GM19025 (cell line): ENCODE results near the gene CTSO.
A peak's percentile ranks its signal among the peaks of the same experiment; 100 is the strongest.

Experiments used
- ATAC-seq: cut with Tn5 transposase; IDR thresholded peaks from one replicate; pipeline ENCODE4 v1.9.1; 2021; ENCODE audit warnings: mild to moderate bottlenecking, low read depth, moderate library complexity; ENCODE audit not compliant: unreplicated experiment

The CTSO gene, protein sequence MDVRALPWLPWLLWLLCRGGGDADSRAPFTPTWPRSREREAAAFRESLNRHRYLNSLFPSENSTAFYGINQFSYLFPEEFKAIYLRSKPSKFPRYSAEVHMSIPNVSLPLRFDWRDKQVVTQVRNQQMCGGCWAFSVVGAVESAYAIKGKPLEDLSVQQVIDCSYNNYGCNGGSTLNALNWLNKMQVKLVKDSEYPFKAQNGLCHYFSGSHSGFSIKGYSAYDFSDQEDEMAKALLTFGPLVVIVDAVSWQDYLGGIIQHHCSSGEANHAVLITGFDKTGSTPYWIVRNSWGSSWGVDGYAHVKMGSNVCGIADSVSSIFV

DNA sequence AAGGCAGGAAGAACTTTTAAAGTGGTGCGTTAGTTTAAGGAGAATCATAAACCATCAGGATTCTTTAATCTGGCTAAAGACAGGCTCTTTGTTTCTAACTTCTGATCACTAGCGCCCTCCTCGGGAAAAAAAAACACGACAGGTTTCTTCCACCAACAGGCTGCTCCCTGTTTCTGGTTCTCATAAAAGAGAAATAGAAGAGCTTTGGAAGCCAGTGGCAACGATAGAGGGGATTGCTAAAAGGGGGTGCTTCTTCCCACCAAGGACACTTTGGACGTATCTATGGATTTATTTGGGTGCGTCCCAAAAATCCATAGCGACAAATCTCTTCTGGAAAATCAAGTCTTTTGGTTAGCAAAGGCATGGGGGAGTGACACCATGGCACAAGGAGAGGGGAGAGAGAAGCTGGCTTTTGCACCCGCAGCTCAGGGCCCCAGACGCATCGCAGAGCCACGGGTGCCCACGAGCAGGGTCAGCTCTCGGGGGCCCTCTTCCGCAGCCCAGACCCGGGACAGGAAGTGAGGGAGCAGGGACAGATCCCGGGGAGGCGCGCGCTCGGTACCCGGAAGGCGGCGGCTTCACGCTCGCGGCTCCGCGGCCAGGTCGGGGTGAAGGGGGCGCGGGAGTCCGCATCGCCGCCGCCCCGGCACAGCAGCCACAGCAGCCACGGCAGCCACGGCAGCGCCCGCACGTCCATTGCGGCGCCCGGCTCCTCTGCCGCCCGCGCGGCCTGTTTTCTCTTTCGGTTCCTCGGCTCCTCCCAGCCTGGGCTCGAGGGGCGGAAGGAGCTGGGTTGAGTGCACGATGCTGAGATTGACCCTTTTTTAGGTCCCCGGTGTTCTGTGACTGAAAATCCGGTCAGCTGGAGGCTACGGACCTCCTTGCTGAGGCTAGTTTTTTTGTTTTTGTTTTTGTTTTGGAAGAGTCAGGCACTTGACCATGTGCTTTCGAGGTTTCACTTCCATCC is at the start of gene CTSO:
CTSO (minus strand) TSS at position 716 of the 967 bp plus-strand sequence; CDS start at position 697, 19 bp downstream.
- peak; percentile 95 for ATAC-seq

DNA sequence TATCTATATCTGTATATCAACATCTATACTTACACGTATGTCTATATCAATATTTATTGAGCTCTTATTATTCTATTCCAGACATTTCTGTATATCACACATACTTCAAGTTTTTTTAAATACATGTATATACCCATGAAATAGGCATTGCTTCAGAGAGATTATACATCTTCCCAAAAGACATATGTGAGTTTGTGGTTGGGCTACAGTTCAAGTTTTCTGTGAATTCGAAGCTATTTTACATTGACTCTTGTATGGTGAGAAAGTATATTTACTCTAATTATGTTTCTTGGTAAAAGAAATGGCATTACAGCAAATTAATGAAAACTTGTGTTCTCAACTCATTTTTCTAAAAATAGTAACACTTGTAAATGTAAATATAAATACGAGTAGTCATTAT is 46.8 kb upstream of the CTSO start:
- no peak for ATAC-seq

DNA sequence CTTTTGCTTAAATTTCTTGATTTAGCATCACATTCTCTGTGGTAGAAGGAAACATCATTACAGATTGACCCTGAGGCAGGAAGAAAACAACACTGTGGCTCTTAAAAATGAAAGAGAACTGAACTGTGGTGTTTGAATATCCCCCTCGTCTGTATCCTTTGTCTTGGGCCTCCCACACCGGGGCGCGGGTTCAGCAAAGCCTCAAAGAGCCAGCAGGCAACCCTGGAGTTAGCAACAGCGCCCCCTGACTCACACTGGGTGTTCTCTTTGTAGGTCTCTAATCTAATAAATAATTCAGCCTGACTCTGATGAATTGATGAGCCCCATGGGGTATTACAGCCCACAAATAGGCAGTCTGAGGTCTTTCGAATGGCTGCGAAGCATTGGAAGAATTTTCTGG is 46.1 kb upstream of the CTSO start:
- no peak for ATAC-seq

DNA sequence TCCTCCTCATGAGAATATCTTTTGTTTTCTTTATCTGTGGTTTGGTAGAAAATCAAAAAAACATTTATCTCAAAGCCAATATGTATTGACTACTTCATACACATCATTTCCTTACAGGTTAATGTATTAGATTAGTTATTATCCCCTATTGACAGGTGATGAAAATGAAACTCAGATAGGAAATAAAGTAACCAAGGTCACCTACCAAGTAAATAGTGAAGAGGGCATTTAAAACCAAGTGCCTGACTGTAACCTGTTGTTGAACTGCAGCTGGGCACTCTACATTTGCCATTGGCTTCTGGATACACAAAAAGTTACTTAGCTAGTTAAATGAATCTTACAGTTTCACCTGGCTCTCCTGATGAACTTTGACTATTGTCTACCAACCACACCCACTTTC is 41.4 kb upstream of the CTSO start:
- no peak for ATAC-seq

DNA sequence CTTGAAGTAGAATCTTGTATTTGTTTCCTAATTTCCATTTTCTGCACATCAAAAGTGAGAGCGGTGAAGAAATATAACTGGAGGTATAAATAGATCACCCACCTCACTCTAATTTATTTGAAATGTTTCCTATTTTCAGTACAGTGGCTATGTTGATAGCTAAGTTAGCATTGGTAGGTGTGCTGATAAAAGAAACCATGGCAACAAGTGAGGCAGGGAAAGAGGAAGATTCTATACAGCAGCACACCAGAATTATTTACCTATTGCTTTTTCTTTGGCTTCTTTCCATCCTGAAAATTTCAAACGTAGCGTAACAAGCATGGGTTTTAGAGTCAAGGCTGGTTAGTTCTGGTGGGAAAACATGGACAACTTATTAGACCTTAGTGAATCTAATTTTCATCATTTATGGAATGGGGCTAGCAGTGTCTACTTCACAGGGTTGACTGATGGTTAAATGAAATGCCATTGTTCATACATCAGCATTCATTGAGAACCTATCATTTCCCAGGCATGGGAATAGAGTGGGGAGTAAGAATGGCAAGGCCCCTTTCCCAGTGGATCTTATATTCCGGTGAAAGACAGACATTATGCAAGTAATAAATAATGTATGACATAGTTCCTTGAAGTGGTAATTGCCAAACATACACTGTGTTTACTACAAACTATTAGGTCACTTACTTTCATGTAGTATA is 30.6 kb upstream of the CTSO start:
- ATAC-seq, result no peak

DNA sequence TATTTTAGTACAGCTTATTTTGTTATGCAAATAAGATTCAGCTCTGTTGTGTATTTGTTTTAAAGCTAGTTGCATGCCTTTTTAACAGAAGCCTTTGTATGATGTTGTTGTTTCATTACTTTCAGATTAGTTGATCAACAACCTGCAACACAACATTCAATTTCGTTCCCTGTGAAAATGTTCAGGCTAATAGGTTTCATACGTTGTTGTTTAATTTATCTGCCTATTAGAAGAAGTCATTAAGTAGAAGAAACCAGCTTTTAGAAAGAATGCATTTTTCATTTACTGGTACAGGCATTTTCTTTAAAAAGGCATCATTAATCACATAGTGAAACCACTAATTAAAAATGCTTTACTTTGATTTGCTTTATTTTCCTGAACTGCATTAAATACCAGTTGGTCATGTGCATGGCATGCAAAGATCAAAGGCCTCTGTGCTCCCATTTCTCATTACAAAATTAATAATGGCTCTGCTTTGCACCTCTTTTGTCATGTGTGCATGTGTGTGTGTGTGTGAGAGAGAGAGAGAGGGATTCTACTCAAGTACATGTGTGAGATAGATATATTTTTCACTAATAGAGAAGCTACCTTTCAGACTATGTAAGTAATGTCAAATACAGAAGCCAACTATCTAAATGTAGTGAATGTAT is 29.2 kb upstream of the CTSO start:
- no peak for ATAC-seq

DNA sequence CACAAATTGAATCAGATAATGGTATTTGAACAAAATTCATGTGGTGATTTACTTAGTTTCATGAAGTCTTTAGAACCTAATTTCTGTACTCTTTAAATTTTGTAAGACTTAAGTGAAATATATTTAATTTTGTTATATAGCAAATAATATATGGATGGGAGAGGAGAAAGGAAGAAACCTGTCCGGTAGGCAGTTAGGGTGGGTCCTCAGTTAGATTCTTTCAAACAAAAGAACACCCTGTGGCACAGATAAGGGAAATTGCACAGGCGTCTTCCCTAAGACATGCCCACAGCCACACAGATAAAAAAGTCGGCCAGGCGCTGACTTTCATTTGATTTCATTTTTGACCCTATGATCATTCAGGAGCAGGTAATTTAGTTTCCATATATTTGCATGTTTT is 25.1 kb upstream of the CTSO start:
- ATAC-seq, result no peak

DNA sequence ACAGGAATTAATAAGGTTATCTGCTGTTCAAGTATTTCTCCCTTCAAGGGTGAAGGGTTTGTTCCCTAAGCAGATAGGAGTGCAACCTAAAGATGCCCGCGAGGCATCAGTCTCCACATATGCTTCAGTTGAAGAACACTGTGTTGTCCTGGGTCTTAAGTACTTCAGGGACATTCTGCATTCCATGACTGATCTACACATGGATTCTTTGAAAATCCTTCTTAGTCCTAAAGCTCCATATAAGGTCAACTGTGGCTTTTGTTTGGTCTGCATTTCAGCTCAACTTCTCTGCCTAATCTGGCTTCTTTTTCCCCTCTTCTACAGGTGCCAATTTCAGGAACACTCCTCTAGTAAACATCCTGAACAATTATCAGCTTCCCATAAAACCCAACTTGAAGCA is 21.8 kb upstream of the CTSO start:
- no peak for ATAC-seq

DNA sequence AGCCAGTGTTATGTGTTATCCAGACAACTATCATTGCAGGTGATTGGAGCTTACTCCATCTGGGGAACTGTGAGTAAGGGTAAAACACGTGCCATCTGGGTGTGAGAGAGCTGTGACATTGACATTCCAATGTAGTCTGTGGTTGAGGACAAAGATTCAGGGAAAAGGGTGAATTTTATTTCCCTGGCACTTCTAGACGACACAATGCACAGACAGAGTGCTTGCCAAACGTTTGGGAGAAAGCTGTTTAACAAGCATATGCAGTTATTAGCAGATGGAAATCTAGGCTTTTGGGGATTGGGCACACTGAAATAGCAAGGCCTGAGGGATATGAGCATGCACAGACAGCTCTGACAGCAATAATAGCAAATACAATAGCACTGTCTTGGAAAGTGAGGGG is 21.3 kb upstream of the CTSO start:
- ATAC-seq, result no peak

DNA sequence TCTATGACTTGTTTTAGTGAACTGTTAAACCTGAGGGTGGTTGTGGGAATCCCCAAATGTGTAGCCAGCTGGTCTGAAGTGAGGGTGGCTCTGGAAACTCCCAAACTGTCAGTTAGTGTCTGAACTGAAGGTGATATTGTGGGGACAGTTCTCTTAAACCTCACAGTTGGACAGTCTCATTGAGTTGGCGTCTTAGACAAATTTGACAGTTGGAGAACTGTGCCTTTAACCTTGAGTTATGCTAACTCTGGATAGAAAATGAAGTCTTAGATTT is 20.7 kb upstream of the CTSO start:
- ATAC-seq, result peak; percentile 95

DNA sequence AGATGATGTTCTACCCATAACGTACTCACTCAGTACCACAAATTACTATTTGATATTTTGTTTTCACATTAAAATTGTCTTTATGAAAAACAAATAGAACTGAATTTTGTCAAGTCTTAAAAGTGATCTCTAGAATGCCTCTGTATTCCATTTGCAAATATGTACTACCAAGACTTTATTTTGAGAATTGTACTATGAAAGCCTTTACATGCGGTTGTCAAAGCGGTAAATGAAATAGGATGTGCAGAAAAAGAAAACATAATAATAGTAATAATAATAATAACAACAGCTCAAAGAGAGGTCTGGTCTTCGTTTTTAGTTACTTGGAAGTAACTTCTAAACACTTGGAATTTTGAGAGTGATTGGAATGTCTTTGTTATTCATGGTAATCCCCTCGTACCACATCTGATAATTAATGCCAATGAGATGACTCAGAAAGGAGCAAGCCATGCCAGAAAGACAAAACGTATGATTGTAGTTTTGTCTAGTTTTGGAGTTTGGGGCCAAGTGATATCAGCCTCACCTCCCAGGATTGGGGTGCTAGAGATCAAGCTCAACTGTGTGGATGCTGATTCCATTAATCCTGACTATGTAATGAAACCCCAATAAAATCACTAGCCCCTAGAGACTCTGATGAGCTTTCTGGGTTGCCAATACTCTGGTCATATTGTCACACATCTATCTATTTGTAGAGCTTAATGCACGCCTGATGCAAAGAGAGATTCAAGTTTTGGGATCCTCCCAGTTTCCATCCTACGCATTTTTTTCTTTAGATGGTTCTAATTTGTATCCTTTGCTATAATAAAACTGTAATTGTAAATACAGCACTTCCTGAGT is 20.2 kb upstream of the CTSO start:
- ATAC-seq, result peak; percentile 22

DNA sequence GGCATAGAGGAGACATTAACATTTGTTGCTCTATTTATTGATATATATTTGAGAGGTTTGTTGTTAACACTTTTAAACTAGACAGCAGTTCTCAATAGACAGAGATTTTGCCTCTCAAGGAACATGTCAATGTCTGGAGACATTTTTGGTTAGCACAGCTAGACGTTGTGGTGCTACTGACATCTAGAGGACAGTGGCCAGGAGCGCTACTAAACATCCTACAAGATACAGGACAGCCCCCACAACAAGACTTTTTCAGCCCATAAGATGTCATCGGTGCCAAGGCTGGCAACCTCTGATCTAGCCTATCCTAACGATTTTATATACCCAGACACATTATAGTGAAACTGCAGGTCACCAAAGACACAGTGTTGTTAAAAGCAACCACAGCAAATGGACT is 18.4 kb upstream of the CTSO start:
- ATAC-seq, result peak; percentile 42

DNA sequence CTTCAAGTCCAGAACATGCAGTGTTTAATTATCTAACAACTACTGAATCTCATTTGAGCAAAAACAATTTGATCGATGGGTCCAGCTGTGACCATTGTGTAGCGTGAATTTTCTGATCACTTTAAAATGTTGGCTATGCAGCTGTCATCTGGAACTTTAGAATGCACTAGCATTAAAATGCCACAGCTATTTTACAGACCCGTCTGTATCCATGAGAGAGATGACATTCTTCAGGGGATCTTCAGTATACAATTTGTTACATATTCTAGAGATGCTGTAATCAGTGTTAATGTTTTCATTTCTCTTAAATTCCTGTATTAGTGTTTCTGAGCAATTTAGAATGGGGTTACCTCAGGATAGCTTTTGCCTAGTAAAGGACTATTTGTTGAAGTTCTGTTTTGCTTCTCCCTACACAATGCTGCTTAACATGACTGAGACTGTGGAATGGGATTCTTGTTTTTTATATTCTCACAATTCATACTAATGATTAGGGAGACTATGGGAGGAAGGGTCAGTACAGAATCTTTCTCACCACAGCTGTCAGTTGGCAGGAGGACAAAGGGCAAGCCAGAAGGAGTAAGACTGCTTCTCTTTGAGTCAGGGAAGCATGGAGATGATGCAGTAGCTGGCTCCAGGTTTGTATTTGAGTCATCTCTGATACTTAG is 13.2 kb upstream of the CTSO start:
- ATAC-seq, result no peak

DNA sequence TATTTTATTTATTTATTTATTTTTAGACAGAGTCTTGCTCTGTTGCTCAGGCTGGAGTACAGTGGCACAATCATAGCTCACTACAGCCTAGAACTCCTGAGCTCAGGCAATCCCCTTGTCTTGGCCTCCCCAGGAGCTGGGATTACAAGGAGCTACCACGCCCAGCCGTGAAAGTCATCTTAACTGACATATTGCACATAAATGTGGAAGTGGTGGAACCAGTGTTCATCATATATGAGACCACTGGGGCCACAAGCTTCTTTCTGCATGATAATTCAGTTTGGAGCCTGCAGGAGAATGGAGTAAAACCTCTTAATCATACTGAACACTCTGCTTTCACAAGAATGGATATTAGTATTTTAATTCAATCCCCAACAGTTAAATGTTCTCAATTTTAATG is 12.5 kb upstream of the CTSO start:
- no peak for ATAC-seq

DNA sequence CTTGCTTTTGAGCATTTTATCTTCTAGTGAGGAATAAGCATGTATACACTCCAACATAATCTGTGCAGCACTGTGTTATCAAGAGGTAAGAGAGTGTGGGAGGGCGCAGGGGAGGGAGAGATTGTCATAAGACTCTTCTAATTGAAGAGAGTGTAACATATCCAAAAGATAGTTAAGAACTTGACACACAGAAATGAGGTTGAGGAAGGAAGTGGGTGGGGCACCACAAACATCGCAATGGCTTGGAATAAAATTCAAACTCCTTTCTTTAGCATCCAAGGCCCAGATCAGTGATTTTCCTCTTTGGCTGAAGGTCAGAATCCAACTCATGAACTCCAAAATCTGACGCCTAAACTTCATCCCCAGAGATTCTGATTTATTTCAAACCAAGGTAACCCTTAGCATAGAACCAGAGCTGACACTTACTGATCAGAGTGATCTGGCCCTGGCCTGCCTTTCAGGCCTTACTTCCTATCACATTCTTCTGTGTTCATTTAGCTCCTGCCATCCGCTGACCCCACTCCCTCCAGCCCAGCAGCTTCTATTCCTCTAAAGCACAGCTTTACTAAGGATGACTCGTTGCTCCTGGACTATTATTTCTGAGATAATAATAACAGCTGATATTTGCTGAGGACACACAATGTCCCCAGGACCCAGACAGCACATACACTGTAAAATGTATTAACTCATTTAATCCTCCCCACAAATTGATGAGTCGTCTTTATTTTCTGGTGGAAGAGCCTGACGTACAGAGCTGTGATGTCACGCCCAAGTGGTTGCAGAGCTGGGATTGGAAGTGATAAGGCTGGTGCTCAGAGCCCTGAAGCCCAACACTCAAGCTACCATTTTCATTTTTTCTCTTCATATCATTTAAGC is 10.6 kb upstream of the CTSO start:
- no peak for ATAC-seq

DNA sequence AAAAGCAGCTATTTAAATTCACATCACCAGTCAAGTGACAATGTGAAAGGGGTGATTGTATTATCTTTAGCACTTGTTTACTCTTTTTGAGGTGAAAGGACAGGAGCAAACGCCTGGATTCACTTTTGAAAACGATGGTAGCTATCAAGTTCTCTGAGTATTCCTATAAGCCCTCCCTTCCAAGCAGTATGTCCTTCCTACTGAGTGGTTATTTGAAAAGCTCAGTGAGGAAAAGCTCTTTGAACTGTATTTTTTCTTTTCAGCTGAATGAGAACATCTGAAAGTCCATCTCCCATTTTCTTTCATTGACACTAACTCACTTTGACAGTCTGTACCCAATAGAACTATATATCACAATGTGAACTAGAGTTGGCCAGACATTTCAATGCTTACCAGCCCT is 9.1 kb upstream of the CTSO start:
- no peak for ATAC-seq

DNA sequence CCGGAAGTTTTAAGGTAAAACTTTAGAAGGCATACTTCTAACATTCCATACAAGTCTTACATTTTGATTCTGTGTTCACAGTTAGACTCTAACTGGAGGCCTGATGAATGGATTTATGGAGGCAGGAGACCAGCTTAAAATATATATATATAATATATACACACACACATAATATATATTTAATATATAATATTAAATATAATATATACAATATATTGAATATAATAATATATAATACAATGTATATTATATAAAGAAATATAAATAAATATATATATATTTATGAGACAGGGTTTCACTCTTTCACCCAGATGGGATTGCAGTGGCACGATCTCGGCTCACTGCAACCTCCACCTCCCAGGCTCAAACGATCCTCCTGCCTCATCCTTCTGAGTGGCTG is 7.9 kb upstream of the CTSO start:
- no peak for ATAC-seq

DNA sequence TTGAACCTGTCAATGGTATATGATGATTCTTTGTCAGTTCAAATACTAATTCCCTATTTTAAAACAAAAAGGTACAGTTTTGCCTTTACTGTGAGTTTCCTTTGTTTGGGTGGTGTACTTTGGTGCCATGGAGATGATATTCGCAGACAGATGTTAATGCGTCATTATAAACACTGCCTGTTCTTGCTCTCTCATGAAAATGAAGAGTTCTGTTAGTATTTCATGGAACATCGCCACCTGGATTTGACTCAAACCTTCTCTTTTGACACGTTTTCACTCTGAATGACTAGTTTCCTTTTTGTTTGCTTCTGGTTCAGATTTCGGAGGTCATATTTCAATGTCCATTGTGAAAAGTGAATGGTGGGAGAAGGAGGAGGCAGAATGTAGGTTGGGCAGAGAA is 6.9 kb upstream of the CTSO start:
- no peak for ATAC-seq

DNA sequence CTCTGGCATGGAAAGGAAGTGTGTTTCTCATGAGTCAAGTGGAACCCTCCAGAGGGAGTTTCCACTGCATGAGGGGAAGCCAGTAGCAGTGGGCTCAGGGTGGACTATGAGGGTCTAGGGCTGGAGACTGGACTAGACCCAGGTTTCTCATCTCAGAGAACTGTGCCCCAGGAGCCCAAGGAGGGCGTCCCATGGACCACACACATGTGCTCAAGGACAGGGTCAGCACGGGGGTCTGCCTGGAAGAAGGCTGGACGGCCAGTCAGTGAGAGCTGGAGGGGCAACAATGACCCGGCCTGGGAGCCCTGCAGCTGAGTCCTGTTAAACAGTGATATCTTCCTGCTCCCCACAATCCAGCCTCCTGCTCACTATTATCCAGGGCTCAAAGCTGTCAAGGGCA is 5.8 kb upstream of the CTSO start:
- ATAC-seq, result no peak
